Fibroblast of lung (primary cell): ENCODE measurements around the gene CNST.
A peak's percentile ranks its signal among the peaks of the same experiment; 100 is the strongest.

Experiments used
- EZH2 ChIP-seq: IDR thresholded peaks from 2 replicates; pipeline ENCODE4 v1.5.1; 2012; ENCODE audit warnings: low read length, control low read depth, mild to moderate bottlenecking; ENCODE audit errors: missing control alignments
- TF ChIP-seq, protein P1 (sequence below), 2 donors: IDR thresholded peaks in 1 of 2; conservative IDR thresholded peaks in 1 of 2; 1 replicate in 1 of 2; 2 replicates in 1 of 2; pipeline ENCODE4 v1.5.1; 2011 to 2012; ENCODE audit warnings: low read length in 2 of 2, control low read depth in 1 of 2, inconsistent platforms in 1 of 2, low read depth in 1 of 2, mild to moderate bottlenecking in 1 of 2

DNA sequence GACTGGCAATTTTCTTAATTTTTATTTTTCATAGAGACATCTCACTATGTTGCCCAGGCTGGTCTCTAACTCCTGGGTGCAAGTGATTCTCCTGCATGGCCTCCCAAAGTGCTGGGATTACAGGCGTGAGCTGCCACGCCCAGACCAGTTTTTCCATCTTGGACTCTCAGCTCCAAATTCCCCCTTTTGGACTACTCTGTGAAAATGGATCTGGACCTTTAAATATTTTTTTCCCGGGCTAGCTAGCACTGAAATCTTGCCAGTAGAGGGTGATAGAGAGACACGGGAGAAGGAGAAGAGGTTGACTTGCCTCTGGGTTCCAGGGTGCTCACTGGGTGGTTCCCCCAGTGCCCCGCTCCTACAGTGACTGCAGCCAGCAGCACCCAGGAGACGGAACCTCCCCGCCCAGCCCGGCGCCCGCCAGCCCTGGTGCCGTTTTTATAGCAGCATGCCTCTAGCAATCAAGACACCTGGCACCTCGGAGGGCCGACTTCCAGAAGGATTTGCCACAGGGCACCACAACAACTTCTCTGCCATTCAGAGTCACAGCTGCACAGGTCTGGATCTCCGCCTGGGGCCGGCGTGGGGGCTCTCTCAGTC is 123.3 kb downstream of the CNST start:
- TF ChIP-seq, protein P1, sequence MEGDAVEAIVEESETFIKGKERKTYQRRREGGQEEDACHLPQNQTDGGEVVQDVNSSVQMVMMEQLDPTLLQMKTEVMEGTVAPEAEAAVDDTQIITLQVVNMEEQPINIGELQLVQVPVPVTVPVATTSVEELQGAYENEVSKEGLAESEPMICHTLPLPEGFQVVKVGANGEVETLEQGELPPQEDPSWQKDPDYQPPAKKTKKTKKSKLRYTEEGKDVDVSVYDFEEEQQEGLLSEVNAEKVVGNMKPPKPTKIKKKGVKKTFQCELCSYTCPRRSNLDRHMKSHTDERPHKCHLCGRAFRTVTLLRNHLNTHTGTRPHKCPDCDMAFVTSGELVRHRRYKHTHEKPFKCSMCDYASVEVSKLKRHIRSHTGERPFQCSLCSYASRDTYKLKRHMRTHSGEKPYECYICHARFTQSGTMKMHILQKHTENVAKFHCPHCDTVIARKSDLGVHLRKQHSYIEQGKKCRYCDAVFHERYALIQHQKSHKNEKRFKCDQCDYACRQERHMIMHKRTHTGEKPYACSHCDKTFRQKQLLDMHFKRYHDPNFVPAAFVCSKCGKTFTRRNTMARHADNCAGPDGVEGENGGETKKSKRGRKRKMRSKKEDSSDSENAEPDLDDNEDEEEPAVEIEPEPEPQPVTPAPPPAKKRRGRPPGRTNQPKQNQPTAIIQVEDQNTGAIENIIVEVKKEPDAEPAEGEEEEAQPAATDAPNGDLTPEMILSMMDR (conservative IDR thresholded peaks at IDR 0.05 in 1 of 2, IDR thresholded peaks at IDR 0.05 in 1 of 2; ENCODE audit: low read depth in 1 of 2, low read length in 2 of 2) = peak; percentile 89 to 92
- no peak for TF ChIP-seq EZH2
